Activated T-cell treated with anti-CD3 and anti-CD28 coated beads, Interleukin-2, amount 50 U/mL, for 72 hours (primary cell): ENCODE measurements around the gene ATP5PB. TPM values are rescaled to one million over a fixed set of nuclear protein-coding genes. Genes with fewer than 3 reads are reported as not detected.

ENCODE experiments used
- ATAC-seq, 2 donors: fragments of 150-1000 bp; cut with Tn5 transposase; replicated peaks in 1 of 2; 2 replicates each; pipeline ENCODE4 v1.10.0; 2021; ENCODE audit warnings: moderate library complexity in 2 of 2, mild to moderate bottlenecking in 1 of 2
- DNase-seq, 2 donors: peaks; one replicate each; pipeline ENCODE4 v3.0.0; 2021 to 2022; ENCODE audit warnings: mixed read lengths in 1 of 2
- H3K27ac Mint-ChIP-seq: one replicate; pipeline ENCODE4 v1.8.0; 2022; ENCODE audit warnings: mild to moderate bottlenecking, moderate library complexity, mixed read lengths
- H3K27me3 Mint-ChIP-seq: one replicate; pipeline ENCODE4 v1.8.0; 2022; ENCODE audit warnings: low read depth, mixed read lengths
- H3K36me3 Mint-ChIP-seq, 2 donors: one replicate each; pipeline ENCODE4 v1.8.0; 2022; ENCODE audit warnings: mixed read lengths in 2 of 2, mild to moderate bottlenecking in 1 of 2; ENCODE audit not compliant: insufficient read depth in 2 of 2
- H3K4me1 Mint-ChIP-seq: one replicate; pipeline ENCODE4 v1.8.0; 2022; ENCODE audit warnings: low read depth, mixed read lengths
- H3K4me3 Mint-ChIP-seq, 2 donors: one replicate each; pipeline ENCODE4 v1.8.0; 2022; ENCODE audit warnings: mild to moderate bottlenecking in 2 of 2, mixed read lengths in 2 of 2, moderate library complexity in 2 of 2
- H3K9me3 Mint-ChIP-seq, 2 donors: one replicate each; pipeline ENCODE4 v1.8.0; 2022; ENCODE audit warnings: mixed read lengths in 2 of 2
- total RNA-seq, 2 donors: library from RNA; stranded (reverse); gene quantifications; one replicate each; pipeline ENCODE4 v1.2.3, GENCODE V29; 2022

ATP5PB gene
- total RNA-seq, 2 donors from 2014 or later: 203 to 245 TPM

- Mint-ChIP-seq H3K36me3 (no peaks in the 10 kb centered on the region), H3K4me3 (no peak overlapping the region), H3K4me1 (peaks cover 10% of the 10 kb centered on the region), H3K27me3 (no peaks in the 10 kb centered on the region), H3K9me3 (no peaks in the 10 kb centered on the region), H3K27ac (no peak overlapping the region)
- DNase-seq (no peak), ATAC-seq (no peak)
Observed at GRCh38 chr1:111486431-111486830, 37.2 kb downstream of the ATP5PB start.

- H3K27ac Mint-ChIP-seq: no peak overlapping the region
- H3K27me3 Mint-ChIP-seq: no peaks in the 10 kb centered on the region
- no peak for DNase-seq
- ATAC-seq: no peak
- H3K36me3 Mint-ChIP-seq: no peaks in the 10 kb centered on the region
- peaks cover 12% of the 10 kb centered on the region for H3K4me1 Mint-ChIP-seq
- H3K9me3 Mint-ChIP-seq: no peaks in the 10 kb centered on the region
- H3K4me3 Mint-ChIP-seq: no peak overlapping the region
Observed at GRCh38 chr1:111487133-111487532, 37.9 kb downstream of the ATP5PB start.

DNA sequence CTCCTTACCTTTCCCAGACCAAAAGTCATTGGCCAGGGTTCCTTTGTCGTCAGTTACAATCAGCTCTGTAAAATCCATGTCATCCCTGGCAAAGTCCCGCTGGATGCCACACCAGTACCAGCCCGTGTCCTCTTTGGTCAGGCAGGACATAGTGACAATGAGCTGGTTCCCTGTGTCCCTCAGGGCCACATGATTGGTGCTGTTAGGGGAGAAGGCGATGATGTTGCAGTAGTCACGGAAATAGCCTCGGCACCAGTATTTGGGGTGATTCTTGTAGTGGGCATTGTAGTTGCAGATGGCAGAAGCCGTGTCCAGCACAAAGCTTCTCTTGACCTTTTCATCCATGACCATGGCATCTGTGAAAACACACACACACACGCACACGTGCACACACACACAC, 39.4 kb downstream of the ATP5PB start:
- H3K36me3 Mint-ChIP-seq: no peaks in the 10 kb centered on the region
- H3K4me3 Mint-ChIP-seq: no peak overlapping the region
- DNase-seq: no peak
- no peak for ATAC-seq
- H3K27me3 Mint-ChIP-seq: no peaks in the 10 kb centered on the region
- peaks cover 8% of the 10 kb centered on the region for H3K4me1 Mint-ChIP-seq
- no peak overlapping the region for H3K27ac Mint-ChIP-seq
- H3K9me3 Mint-ChIP-seq: no peaks in the 10 kb centered on the region

GRCh38 chr1:111489604-111490003, 40.3 kb downstream of the ATP5PB start:
- H3K4me3 Mint-ChIP-seq: no peak overlapping the region

DNA sequence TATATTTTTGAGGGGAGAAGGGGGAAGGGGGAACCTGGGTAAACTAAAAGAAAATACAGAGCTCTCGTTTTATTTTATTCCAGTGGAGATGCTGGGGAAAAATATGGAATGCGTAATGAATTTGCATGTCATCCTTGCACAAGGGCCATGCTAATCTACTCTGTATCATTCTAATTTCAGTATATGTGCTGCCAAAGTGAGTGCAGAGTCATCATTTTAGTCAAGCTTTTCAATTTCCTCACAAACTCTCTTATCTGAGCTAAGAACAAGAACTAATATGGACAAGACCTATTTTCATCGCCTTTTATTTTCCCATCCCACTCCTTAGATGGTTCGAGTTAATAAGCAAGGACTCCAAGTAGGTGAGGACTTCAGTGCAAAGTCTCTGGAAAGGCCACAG, 41.0 kb downstream of the ATP5PB start:
- peaks cover 3 to 5% of the 10 kb centered on the region in 2 donors for H3K9me3 Mint-ChIP-seq
- no peak overlapping the region for H3K4me3 Mint-ChIP-seq
- H3K36me3 Mint-ChIP-seq: peaks cover under 1 to 4% of the 10 kb centered on the region in 2 donors
- no peaks in the 10 kb centered on the region for H3K27me3 Mint-ChIP-seq
- H3K4me1 Mint-ChIP-seq: peaks cover 8% of the 10 kb centered on the region
- DNase-seq (no peak), ATAC-seq (no peak)
- H3K27ac Mint-ChIP-seq: no peak overlapping the region

More at GRCh38 chr1:111489604-111490003, 40.3 kb downstream of the ATP5PB start:
- DNase-seq: no peak
- Mint-ChIP-seq H3K4me1 (peaks cover 8% of the 10 kb centered on the region), H3K27me3 (no peaks in the 10 kb centered on the region), H3K36me3 (peaks cover 0 to 1% of the 10 kb centered on the region in 2 donors), H3K9me3 (peaks cover 3 to 5% of the 10 kb centered on the region in 2 donors), H3K27ac (no peak overlapping the region)
- no peak for ATAC-seq

DNA sequence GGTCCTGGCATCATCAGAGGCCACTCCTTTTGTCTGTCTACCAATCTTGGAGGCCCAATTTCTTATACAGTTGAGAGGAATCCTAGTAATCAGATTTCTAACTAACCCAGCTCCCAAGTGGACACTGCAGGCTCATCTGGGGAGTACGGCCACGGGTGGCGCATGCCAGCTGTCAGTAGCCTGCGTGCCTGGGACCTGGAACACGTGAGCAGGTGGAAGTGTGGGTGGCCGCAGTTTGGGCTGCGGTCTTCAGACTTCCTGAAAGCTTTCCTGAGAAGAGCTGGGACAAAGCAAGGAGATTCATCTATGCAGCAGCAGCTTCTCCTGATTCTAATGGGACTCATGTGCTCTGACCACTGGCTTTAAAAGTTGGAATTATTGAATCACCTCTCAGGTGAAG, 41.8 kb downstream of the ATP5PB start:
- Mint-ChIP-seq H3K4me1 (peaks cover 14% of the 10 kb centered on the region), H3K4me3 (no peak overlapping the region)

DNA sequence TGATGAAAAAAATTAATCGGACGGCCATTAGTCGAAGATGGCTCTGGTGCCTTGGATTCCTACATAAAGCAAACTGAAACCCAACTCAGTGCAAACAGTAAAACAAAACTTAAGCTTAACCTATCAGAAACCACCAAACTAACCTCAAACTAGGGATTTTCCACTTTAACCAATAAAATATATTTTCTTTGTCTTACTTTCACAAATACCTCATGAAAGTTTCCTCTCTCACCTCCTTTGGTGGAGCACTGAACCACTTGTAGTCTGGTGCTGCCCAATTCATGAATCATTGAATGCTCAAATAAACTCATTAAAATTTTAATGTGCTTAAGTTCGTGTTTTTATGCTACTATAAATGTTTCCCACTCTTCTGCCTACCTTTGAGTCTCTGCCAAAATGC, 47.1 kb downstream of the ATP5PB start:
- H3K27ac Mint-ChIP-seq: peak overlapping the region; percentile 90

More for the DNA sequence above, 41.8 kb downstream of the ATP5PB start:
- Mint-ChIP-seq H3K9me3 (peaks cover 5 to 8% of the 10 kb centered on the region in 2 donors), H3K36me3 (peaks cover 4 to 8% of the 10 kb centered on the region in 2 donors), H3K27ac (no peak overlapping the region), H3K27me3 (no peaks in the 10 kb centered on the region)
- DNase-seq: no peak
- no peak for ATAC-seq

GRCh38 chr1:111497592-111497991, 48.3 kb downstream of the ATP5PB start:
- H3K36me3 Mint-ChIP-seq: peaks cover 16 to 17% of the 10 kb centered on the region in 2 donors
- ATAC-seq: peak; percentile 60 to 66
- peaks cover 30% of the 10 kb centered on the region for H3K4me1 Mint-ChIP-seq
- H3K27ac Mint-ChIP-seq: peak overlapping the region; percentile 44
- no peaks in the 10 kb centered on the region for H3K27me3 Mint-ChIP-seq
- no peak for DNase-seq
- peak overlapping the region; percentile 46 to 47 for H3K4me3 Mint-ChIP-seq
- H3K9me3 Mint-ChIP-seq: peaks cover 8 to 17% of the 10 kb centered on the region in 2 donors

More for the DNA sequence above, 47.1 kb downstream of the ATP5PB start:
- peaks cover 8 to 17% of the 10 kb centered on the region in 2 donors for H3K9me3 Mint-ChIP-seq
- H3K36me3 Mint-ChIP-seq: peaks cover 16 to 17% of the 10 kb centered on the region in 2 donors
- H3K4me3 Mint-ChIP-seq: peak overlapping the region in 1 of 2 donors; percentile 54
- ATAC-seq (peak; percentile 80 to 85), DNase-seq (no peak)
- no peaks in the 10 kb centered on the region for H3K27me3 Mint-ChIP-seq
- peaks cover 33% of the 10 kb centered on the region for H3K4me1 Mint-ChIP-seq

DNA sequence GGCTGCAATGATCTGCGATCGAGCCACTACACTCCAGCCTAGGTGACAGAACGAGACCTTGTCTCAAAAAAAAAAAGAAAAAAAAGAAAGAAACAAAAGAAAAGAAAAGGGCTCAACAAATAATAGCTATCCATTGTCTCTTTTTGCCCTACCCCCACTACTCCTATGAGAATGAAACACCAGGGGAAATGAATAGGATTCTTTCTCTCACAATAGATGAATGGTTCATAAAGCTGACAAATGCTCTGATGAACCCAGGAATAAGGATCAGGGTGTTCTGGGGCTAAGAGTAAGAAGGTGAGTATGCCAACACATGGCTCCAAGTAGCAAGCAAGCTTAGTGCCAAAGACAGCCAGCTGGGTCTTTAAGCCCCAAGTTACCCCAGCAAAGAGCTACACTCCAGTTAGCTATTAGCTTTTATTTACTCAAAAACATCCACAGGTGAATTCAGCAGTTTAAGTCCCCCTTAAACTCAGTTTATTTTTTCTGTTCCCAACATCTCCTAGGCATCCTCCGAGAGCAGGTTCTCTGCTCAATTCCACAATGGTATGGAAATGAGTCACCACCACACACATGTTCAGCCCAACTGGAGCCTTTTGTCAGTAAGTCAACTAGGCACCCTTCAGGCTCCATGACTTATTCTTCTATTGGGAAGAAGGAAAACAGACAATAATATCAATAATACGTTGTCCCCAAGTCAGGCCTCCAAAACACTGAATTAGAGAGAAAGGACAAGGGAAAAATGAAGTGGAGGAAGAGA, 49.9 kb downstream of the ATP5PB start:
- DNase-seq (no peak), ATAC-seq (no peak)
- Mint-ChIP-seq H3K27me3 (no peaks in the 10 kb centered on the region), H3K4me1 (peaks cover 41% of the 10 kb centered on the region), H3K36me3 (peaks cover 16 to 17% of the 10 kb centered on the region in 2 donors), H3K4me3 (no peak overlapping the region), H3K9me3 (peaks cover 7 to 16% of the 10 kb centered on the region in 2 donors), H3K27ac (no peak overlapping the region)

DNA sequence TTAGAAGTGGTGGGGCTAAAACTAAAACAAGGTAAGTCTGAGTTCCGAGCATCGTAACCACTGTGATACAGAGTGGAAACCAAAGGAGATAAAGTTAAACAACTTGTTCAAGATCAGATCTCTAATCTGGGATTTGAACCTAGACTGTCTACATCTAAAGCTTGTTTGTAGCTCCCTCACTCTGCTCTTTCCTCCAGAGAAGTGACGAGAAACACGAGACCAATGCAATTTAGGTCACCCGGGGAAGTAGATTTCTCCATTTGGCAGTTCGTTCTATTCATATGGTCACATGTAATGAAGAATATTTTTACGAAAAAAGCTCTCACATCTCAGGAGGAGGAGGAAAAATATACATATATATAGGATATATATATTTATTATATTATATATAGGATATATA, 52.4 kb downstream of the ATP5PB start:
- DNase-seq (no peak), ATAC-seq (no peak)
- H3K27me3 Mint-ChIP-seq: no peaks in the 10 kb centered on the region
- H3K9me3 Mint-ChIP-seq: peaks cover under 1 to 4% of the 10 kb centered on the region in 2 donors
- peaks cover 52% of the 10 kb centered on the region for H3K4me1 Mint-ChIP-seq
- H3K4me3 Mint-ChIP-seq: no peak overlapping the region
- H3K27ac Mint-ChIP-seq: no peak overlapping the region
- peaks cover 4 to 10% of the 10 kb centered on the region in 2 donors for H3K36me3 Mint-ChIP-seq

GRCh38 chr1:111503585-111504060, 54.4 kb downstream of the ATP5PB start, which contains the start of the genes ADORA3 and TMIGD3:
TSS of gene ADORA3 (minus strand) at chr1:111503633. CDS start at chr1:111503354, 279 bp downstream.
TSS of gene TMIGD3 (minus strand) at chr1:111503633. CDS start at chr1:111503354, 279 bp downstream.
- no peaks in the 10 kb centered on the region for H3K27me3 Mint-ChIP-seq
- no peak within 1 kb of the TSS for H3K4me3 Mint-ChIP-seq
- H3K27ac Mint-ChIP-seq: no peak within 1 kb of the TSS
- no peaks in the 10 kb centered on the region for H3K9me3 Mint-ChIP-seq
- H3K4me1 Mint-ChIP-seq: peaks cover 50% of the 10 kb centered on the region
- no peaks in the 10 kb centered on the region for H3K36me3 Mint-ChIP-seq
- DNase-seq: no peak
- ATAC-seq: no peak

DNA sequence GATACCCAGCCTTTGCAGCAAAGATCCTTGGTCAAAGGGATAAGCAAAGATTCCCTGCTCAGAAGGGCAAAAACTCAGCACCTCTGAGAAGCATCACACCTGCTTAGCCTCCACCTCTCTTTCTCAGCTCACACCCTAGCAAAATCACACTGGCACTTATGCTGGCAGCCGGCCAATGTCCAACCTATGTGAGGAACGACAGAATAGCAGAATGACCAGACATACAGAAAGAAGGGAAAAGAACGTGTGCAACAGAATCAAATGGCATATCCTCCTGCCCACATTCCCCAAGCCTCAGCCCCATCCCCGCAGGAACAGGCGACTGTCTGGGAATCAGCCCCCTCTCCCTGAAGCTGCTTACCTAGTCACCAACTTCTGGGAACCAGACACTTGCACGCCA, 54.8 kb downstream of the ATP5PB start:
- H3K4me1 Mint-ChIP-seq: peaks cover 54% of the 10 kb centered on the region
- H3K9me3 Mint-ChIP-seq: no peaks in the 10 kb centered on the region
- no peak for ATAC-seq
- no peaks in the 10 kb centered on the region for H3K36me3 Mint-ChIP-seq
- no peak overlapping the region for H3K4me3 Mint-ChIP-seq
- H3K27ac Mint-ChIP-seq: no peak overlapping the region
- DNase-seq: no peak
- H3K27me3 Mint-ChIP-seq: no peaks in the 10 kb centered on the region

DNA sequence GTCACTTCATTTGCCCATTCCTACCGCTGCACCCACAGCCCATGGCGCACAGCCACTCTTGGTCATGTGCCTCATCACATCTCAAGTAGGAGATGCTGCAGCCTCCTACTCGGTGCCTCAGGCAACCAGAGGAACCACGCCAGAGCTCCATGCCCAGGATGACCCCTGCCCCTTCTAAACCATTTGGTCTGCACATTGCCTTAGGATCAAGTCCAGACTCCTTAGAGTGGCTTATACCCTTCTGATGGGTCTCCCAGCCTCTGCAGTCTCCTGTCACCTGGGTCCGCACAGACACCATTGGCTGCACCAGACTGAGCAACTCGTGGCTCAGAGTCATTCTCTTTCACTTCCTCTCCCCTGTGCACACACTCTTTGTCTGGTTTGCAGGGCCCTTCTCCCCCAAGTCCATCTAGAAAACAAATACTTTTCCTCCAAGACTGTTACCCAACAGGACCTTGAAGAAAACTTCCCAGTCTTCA, 56.4 kb downstream of the ATP5PB start:
- Mint-ChIP-seq H3K27me3 (no peaks in the 10 kb centered on the region), H3K27ac (peak overlapping the region; percentile 51), H3K36me3 (no peaks in the 10 kb centered on the region), H3K9me3 (no peaks in the 10 kb centered on the region), H3K4me3 (peak overlapping the region; percentile 45 to 65), H3K4me1 (peaks cover 61% of the 10 kb centered on the region)
- ATAC-seq (peak; percentile 25 to 31), DNase-seq (peak; percentile 30 to 35)
